WTC11 (cell line): Measurements from ENCODE around the gene TACSTD2.

Experiments used
- CREB1 ChIP-seq: sonication (generic); formaldehyde crosslinking; IDR thresholded peaks from 2 replicates; pipeline ENCODE4 v1.8.0; 2023; ENCODE audit warnings: mild to moderate bottlenecking, missing genetic modification reagents
- ESRRA ChIP-seq: sonication (generic); formaldehyde crosslinking; IDR thresholded peaks from 2 replicates; pipeline ENCODE4 v1.8.1; 2022; ENCODE audit warnings: mild to moderate bottlenecking, missing genetic modification reagents, borderline replicate concordance
- ETV6 ChIP-seq: sonication (generic); formaldehyde crosslinking; IDR thresholded peaks from 2 replicates; pipeline ENCODE4 v1.8.1; 2022; ENCODE audit warnings: mild to moderate bottlenecking, missing genetic modification reagents
- GABPB1 ChIP-seq: sonication (generic); formaldehyde crosslinking; IDR thresholded peaks from 2 replicates; pipeline ENCODE4 v1.8.1; 2023; ENCODE audit warnings: mild to moderate bottlenecking, missing genetic modification reagents
- JAZF1 ChIP-seq: fragments of 250-450 bp; sonication (Bioruptor Pico); IDR thresholded peaks from 2 replicates; pipeline ENCODE4 v1.9.0; 2021; ENCODE audit warnings: moderate library complexity, mild to moderate bottlenecking, inconsistent platforms
- JUN ChIP-seq: sonication (generic); formaldehyde crosslinking; IDR thresholded peaks from 2 replicates; pipeline ENCODE4 v1.8.0; 2023; ENCODE audit warnings: mild to moderate bottlenecking, missing genetic modification reagents
- SMAD4 ChIP-seq: sonication (generic); formaldehyde crosslinking; IDR thresholded peaks from 2 replicates; pipeline ENCODE4 v1.8.0; 2022; ENCODE audit warnings: mild to moderate bottlenecking, missing genetic modification reagents
- ZBTB21 ChIP-seq: sonication (generic); formaldehyde crosslinking; IDR thresholded peaks from 2 replicates; pipeline ENCODE4 v1.8.1; 2023; ENCODE audit warnings: mild to moderate bottlenecking, missing genetic modification reagents, borderline replicate concordance
- TF ChIP-seq, protein P1 (sequence below): fragments of 200-600 bp; IDR thresholded peaks from 2 replicates; pipeline ENCODE4 v1.8.0; 2022; ENCODE audit warnings: antibody characterized with exemption
- TF ChIP-seq, protein P2 (sequence below): fragments of 250-450 bp; sonication (Bioruptor Pico); IDR thresholded peaks from 2 replicates; pipeline ENCODE4 v1.8.0; 2021; ENCODE audit warnings: mild to moderate bottlenecking
- TF ChIP-seq, protein P3 (sequence below): sonication (generic); formaldehyde crosslinking; IDR thresholded peaks from 2 replicates; pipeline ENCODE4 v1.8.1; 2023; ENCODE audit warnings: mild to moderate bottlenecking, missing genetic modification reagents, moderate library complexity
- TF ChIP-seq, protein P4 (sequence below): sonication (generic); formaldehyde crosslinking; conservative IDR thresholded peaks from 2 replicates; pipeline ENCODE4 v1.8.1; 2022; ENCODE audit warnings: mild to moderate bottlenecking, missing genetic modification reagents

DNA sequence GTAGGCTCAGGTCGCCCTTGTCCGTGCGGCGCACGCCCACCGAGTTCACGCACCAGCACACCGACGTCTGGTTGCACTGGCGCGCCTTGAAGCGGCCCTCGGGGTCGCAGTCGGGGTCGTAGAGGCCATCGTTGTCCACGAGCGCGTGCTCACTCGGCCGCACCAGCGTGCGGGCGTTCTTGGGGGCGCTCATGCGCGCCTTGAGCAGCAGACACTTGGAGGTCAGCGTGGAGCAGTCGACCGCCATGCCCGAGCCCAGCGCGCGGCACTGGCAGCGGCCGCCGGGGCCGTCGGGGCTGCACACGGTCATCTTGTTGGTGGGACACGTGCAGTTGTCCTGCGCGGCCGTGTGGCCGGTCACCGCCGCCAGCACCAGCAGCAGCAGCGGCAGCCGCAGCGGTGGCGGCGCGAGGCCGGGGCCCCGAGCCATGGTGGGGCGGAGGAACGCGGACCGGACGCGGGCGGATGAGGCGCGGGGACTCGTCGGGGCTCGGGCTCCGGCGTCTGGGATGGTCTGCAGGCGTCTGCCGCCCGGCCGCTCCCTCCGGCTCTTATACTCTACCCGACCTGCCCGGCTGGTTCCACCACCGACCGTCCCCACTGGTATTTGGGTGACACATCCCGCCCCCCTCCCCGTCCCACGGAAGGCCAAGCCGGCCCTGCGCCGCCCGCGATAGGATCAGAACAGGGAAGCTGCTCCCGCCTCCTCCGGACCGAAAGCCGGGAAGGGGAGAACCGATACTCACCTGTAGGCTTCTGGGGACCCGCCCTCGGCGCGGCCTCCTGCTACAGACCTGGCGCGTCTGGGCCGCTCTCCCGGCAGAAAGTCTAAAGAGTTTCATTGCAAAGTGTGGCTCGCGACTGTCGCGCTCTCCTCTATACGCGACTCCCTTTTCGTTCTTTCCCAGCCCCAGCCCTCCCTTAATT lies at the start of gene TACSTD2:
- TF ChIP-seq ZBTB21 (CRISPR knock-in tag) = 0 out of 2 replicates have a peak, but pooled peaks have one; percentile 56
- TF ChIP-seq, protein P1, sequence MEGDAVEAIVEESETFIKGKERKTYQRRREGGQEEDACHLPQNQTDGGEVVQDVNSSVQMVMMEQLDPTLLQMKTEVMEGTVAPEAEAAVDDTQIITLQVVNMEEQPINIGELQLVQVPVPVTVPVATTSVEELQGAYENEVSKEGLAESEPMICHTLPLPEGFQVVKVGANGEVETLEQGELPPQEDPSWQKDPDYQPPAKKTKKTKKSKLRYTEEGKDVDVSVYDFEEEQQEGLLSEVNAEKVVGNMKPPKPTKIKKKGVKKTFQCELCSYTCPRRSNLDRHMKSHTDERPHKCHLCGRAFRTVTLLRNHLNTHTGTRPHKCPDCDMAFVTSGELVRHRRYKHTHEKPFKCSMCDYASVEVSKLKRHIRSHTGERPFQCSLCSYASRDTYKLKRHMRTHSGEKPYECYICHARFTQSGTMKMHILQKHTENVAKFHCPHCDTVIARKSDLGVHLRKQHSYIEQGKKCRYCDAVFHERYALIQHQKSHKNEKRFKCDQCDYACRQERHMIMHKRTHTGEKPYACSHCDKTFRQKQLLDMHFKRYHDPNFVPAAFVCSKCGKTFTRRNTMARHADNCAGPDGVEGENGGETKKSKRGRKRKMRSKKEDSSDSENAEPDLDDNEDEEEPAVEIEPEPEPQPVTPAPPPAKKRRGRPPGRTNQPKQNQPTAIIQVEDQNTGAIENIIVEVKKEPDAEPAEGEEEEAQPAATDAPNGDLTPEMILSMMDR = no peak
- TF ChIP-seq JUN (CRISPR knock-in tag) = peak; percentile 97; the same call in 1 of the 2 replicates
- TF ChIP-seq, protein P2, sequence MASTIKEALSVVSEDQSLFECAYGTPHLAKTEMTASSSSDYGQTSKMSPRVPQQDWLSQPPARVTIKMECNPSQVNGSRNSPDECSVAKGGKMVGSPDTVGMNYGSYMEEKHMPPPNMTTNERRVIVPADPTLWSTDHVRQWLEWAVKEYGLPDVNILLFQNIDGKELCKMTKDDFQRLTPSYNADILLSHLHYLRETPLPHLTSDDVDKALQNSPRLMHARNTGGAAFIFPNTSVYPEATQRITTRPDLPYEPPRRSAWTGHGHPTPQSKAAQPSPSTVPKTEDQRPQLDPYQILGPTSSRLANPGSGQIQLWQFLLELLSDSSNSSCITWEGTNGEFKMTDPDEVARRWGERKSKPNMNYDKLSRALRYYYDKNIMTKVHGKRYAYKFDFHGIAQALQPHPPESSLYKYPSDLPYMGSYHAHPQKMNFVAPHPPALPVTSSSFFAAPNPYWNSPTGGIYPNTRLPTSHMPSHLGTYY (CRISPR knock-in tag) = 0 out of 2 replicates have a peak, but pooled peaks have one; percentile 6
- TF ChIP-seq SMAD4 (CRISPR knock-in tag) = peak; percentile 61; the same call in 1 of the 2 replicates
- TF ChIP-seq, protein P3, sequence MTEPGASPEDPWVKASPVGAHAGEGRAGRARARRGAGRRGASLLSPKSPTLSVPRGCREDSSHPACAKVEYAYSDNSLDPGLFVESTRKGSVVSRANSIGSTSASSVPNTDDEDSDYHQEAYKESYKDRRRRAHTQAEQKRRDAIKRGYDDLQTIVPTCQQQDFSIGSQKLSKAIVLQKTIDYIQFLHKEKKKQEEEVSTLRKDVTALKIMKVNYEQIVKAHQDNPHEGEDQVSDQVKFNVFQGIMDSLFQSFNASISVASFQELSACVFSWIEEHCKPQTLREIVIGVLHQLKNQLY (CRISPR knock-in tag) = peak; percentile 94; the same call in 1 of the 2 replicates
- no peak for TF ChIP-seq GABPB1 (CRISPR knock-in tag)
- TF ChIP-seq CREB1 (CRISPR knock-in tag) = peak; percentile 90
- peak; percentile 98 for TF ChIP-seq ETV6 (CRISPR knock-in tag)
- TF ChIP-seq, protein P4, sequence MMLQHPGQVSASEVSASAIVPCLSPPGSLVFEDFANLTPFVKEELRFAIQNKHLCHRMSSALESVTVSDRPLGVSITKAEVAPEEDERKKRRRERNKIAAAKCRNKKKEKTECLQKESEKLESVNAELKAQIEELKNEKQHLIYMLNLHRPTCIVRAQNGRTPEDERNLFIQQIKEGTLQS = peak; percentile 81
- TF ChIP-seq JAZF1 = no peak
- TF ChIP-seq ESRRA (CRISPR knock-in tag) = peak; percentile 97
